ENCODE data around the gene GPR146.

DNA sequence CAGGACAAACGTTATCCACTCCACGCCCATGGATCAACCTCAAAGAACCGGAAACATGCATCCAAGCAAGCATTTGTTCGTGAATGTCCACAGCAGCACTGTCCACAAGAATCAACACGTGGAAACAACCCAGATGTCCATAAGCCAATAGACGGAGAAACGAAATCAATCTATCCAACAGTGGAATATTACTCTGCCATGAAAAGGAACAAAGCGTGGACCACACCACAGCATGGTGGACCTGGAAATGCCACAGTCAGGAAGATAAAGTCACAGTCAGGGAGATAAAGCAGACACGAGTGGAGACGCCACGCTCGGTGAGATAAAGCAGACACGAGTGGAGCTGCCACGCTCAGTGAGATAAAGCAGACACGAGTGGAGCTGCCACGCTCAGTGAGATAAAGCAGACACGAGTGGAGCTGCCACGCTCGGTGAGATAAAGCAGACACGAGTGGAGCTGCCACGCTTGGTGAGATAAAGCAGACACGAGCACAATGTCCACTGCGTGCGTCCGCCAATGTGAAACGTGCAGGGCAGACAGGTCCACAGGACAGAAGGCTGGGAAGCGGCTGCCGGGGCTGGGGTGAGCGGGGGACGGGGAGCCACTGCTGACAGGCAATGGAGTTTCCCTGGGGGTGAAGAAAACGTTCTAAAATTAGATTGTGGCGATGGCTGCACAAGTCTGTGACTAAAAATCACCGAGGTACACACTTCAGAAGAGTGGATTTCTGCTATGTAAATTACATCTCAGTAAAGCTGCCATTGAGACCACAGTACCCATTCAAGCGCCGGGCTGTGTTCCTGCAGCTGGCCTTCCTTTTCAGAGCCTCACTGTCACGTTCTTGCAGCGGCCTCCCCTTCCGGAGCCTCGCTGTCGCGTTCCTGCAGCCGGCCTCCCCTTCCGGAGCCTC lies 54.2 kb downstream of the GPR146 start:
- TF ChIP-seq CTCF (IDR thresholded peaks at IDR 0.05; ENCODE audit: insufficient read depth, low read depth, low read length) (no peak), EZH2 (IDR thresholded peaks at IDR 0.05; ENCODE audit: insufficient read depth, low read length) (no peak)

Measured in astrocyte (in vitro differentiated cells and primary cell).